Fibroblast of peridontal ligament (primary cell): ENCODE data around the gene OXNAD1.
A peak's percentile ranks its signal among the peaks of the same experiment; 100 is the strongest.

Experiments
- DNase-seq: peaks from one replicate; pipeline ENCODE4 v3.0.0-alpha.2; 2010; ENCODE audit errors: extremely low read depth

Gene OXNAD1

DNA sequence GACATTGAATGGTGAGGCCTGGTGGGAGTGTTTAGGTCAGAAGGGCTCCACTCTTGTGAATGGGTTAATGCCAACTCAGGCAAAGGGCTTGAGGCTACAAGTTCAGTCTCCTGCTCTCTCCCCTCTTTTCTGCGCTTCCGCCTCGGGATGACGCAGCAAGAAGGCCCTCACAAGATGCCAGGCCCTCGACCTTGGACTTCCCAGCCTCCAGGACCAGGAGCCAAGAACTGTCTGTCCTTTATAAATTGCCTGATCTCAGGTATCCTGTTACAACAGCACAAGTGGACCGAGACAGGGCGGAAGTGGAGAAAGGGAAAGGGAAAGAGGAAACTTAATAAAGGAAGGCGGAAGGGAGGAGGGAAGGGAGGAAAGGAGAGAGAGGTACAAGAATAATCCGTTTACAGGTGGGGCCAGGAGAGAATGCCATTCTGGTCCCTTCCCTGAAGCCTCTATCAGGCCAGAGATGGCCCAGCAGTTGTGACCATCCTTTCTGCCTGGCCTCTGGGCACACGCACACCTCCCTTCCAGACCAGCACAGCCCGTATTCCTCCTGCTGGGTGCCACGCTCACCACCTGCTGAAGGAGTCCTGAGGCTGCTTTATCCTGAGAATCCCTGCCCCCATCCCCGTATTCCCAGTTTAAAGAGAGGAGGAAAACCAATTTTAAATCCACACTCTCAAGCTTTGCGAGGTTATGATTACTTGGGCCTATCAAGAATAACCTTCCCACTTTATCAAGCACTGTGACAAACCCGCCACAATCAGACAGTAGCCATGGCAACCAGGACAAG lies 64.2 kb downstream of the OXNAD1 start:
- DNase-seq: no peak

DNA sequence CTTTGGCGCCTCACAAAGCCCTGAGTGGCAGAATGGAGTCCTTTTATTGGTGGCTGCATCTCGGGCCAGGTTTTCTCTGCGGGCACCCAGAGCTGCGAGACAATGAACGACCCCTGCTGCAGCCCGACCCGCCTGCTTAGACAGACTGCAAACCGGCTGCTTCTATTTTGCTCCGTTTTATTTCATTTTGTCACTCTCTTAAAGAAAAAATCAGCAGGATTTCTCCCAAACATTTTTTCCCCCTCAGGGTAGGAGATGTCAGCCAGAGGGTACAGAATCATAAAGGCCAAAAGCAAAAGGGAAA lies 64.8 kb downstream of the OXNAD1 start:
- DNase-seq: no peak

DNA sequence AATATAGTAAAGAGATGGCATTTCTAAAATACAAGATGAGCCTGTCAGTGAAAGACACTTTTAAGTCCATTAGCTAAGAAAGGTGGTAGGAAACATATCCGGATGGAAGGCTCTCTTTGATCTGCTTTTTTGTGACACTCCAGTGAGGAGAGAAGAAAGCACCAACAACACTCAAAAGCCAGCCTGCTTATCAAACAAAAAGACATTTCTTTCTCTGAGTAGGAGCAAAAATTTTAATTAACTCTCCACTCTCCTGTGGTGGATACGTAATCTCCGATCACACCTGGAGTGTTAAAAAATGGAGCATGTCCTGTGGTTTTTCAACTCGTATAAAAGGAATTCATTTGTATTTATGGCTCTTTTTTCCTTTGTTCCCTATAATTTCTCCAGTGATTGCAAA lies 65.3 kb downstream of the OXNAD1 start:
- DNase-seq: no peak

DNA sequence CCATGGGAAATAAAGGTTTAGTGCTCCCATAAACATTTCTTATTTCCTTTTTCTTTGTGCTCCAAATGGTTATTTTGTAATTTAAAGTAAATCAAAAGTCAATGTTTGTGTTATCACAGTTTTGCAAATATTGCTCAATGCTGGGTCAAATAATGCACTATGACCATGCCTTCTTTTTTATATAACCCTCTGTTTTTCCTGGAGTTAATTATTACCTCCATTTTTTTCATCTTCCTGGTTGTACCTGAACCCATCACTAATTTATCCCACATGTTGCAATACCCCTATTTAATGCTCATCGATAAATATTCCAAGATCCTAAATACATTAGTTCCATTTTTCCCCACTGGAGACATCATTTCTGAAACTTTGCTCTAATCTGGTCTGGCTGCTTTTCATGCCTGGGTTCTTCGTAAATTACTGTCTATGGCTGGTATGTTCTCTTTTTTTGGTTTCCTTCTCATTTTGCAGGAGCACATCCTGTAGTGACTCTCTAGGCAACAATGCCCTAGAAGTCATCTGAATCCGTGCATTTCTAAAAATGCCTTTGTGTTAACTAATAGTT lies 66.4 kb downstream of the OXNAD1 start:
- no peak for DNase-seq

DNA sequence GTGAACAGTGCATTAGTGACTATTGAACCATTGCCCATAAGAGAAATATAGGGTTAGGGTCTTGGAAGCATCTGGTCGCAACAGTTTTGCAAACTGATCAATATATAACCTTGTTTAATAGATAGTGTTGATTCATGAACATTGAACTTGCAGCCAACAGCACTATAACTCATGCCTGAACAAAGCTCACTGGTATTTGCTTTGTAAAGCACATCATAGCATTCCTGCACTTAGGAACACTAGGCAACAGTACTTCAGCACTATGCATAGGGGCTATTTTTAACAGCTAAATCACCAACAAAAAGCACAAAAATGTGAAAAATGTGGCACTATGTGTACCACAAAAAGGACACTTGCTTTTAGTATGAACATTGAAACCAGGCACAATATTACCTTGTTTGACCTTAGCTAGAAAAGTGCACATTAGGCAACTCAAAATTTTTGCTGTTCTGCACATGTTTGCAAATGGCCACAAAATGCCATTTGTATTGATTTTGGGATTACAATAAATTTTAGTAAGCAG lies 68.0 kb downstream of the OXNAD1 start:
- peak; percentile 64 for DNase-seq

DNA sequence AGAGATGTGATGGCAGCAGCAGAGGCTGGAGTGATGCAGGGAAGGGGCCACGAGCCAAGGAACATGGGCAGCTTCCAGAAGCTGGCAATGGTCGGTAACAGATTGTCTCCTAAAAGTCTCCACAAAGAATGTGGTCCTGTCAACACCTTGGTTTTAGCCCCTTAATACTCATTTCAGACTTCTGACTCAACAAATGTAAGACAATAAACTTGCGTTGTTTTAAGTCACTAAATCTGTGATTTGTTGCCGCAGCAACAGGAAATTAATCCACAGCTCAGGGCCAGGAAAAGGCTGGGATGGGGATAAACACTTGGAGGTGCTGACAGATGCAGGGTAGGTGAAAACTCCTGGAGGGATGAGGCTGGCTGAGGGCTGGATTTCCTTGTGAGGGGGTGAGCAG lies 69.9 kb downstream of the OXNAD1 start:
- DNase-seq: no peak

DNA sequence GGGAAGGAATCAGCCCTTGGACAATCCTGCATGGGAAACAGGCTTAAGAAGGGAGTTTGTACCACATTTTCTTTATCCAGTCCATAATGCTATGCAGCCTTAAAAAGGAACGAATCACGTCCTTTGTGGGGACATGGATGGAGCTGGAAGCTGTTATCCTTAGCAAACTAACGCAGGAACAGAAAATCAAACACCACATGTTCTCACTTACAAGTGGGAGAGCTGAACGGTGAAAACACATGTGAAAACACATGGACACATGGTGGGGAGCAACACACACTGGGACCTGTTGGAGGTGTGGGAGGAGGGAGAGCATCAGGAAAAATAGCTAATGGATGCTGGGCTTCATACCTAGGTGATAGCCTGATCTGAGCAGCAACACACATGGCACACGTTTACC lies 70.3 kb downstream of the OXNAD1 start:
- no peak for DNase-seq

DNA sequence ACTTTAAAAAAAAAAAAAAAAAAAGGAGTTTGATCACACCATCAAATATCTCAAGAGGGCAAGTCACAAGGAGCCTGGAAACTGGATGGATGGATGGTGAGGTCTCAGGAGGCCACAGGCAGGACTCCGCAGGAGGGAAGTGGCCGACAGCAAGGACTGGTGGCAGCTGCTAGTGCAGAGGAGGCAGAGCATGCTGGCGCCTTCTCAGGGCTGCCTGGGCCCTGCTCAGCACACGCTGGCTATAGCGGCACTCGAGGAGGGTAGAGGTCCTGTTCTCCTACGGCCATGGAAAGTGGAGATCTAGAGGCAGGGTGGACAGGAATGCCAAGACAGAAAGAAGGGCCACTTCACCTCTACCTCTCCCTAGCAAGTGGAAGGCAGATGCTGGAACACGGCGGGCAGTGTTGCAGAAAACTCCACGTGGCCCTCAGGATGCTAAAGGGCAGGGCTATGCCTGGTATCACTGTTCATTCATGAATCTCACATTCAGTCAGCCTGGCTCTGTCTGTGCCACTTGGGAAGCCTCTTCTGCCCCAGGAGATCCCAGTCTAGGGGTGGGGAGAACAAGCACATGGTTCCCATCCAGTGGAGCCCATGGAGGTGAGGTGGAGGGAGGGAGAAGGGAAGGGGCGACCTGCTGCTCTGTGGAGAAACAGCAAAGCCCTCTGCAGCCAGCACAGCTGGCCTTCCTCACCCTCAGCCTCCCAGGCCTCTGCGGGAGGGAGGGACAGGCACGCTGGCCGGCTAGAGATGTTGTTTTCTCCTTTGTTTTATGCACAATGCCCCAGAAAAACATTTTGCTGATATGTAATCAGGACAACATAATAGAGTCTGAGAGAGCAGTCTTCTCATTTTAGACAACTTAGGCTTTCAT lies 71.0 kb downstream of the OXNAD1 start:
- no peak for DNase-seq

DNA sequence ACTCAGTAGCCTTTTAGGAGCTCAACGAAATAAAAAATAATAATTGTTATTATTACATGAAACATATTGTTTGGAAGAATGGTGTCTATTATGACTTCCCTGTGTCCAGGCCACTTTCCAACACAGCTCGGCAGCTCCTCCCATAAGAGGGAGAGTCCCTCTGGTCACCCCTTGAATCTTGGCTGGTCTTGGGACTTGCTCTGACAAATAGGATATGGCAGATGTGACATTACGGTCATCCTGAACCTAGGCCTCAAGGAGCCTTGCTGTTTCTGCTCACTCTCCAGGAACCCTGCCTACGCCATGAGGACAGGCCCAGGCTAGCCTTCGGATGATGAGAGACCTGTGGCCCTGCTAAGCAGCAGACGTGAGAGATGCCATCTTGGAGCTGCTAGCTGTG lies 71.8 kb downstream of the OXNAD1 start:
- no peak for DNase-seq

DNA sequence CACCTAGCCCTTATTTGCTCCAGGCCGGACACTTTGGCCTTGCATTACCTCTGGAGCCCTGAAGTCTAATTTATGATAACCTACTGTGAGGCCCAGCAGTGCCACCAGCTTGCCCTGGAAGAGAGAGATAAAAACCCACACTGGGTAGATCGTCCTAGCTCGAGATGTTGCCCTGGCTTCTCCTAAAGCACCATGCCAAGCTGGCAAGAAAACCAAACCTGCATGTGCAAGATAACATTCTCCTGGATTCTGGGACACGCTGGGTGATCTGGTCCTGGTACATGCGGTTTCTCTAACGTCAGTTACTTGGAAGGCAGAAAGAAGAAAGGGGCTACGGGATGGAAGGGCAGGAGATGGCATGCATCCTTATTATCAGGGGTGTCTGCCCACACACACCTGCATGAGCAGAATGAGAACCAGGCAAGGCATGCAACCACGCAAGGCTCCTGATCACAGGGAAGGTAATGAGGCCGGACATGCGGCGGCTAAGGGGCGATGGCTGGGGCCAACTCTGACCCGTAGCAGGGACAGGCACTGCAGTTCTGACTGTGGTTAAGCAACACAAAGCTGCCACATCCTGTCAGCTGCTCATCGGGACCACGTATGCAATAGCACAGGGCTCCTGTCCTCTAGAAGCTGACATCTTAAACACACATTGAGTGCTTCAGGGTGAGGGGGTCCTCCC lies 73.0 kb downstream of the OXNAD1 start:
- no peak for DNase-seq

DNA sequence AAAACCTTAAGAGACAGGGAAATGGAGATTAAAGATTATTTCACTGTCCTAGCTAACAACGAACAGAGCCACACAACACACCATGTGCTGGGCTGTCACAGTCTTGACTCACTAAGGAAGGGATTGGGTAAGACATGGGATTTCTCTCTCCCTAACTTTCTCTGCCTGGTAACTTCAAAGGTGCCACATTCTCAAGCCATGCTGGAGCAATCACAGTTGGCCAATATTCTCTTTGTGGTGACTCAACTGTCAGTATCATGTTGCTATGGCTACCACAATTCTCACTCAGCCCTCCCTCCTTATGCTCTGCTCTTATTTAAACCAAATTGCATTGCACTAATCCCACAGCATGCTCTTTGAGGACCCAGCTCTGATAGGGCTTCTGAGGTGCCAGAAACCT lies 74.0 kb downstream of the OXNAD1 start:
- peak; percentile 99 for DNase-seq

DNA sequence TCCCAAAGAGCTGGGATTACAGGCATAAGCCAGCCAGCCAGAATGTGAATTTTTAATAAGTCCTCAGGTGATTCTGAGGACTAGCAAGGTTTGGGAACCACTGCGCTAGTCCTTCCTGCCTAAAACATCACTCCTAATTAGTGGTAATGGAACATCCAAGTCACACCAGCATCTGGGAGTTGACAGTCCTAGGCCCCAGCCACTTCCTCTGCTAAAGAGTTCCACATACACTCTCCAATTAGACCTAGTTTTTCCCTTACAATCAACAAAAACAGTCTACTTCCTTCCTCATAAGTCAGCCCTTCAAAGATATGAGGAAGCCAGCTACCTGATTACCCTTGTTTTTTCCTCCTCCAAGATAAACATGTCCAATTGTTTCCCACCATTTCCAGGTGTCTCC lies 78.1 kb downstream of the OXNAD1 start:
- DNase-seq: no peak

DNA sequence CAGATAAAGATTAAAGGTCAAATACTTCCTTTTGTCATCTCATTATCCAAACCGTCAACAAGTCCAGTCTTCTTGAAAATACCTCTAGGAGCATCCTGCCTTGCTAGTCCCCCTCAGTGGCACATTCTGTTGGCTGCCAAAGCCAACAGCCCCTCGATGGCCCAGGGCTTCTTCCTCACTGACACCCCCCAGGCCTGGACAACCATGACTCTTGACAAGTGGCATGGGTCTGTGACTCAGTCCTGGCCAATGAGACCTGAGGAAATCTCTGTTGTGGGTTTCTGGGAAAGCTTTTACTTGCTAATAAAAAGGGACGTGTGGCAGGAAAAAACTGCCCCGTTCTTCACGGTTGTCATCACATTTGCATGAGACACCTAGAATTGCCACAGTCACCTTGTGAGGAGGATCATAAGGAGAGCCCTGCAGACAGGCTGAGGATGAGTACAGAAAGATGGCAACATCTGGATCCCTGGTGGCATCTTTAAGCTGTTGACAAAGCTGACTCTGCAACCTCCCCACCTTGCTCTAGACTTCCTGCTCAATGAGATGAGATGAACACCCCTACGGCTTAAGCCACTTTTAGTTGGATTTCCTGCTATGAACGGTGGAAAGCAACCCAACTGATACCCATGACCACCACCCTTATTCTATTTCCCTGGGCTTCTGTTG lies 81.5 kb downstream of the OXNAD1 start:
- DNase-seq: no peak

DNA sequence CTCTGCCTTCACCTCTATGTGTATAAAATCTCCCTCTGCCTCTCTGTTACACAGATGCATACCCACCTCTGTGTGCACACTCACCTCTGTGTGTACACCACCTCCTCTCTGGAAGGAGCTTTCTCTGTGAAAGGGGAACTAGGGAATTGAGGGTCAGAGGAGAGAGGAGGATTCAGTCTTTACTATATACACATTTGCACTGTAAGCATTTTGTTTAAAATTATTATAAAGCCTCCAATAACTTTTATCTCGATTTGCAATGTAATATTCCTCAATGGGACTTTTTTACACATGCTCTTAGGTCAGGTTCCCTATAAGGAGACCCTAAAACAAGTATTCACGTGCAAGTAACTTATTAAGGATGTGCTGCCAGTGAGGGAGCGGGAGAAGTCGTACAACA lies 82.5 kb downstream of the OXNAD1 start:
- no peak for DNase-seq

DNA sequence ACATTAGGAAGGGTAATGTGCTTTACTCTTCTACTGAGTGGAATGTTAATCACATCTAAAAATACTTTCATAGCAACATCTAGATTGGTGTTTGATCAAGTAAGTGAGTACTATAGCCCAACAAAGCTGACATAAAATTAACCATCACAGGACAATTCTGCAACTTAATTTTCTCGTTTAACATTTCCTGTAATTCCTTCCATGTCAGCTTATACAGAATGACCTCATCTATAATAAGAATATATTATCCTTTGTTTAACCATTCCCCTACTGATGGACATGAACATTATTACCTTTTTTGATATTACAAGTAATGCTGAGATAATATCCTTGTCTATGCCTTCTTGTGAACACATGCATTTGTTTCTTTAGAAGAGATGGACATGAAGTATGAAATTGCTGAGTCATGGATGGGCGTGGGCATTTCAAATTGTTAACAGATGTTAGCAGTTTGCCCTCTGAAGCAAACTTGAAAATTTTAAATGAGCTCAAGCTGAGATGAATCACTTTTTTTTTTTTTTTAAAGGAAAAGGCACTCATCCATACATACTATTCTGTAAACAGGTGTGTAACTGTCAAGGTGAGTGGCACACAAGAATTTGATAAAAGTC lies 85.1 kb downstream of the OXNAD1 start:
- peak; percentile 97 for DNase-seq

DNA sequence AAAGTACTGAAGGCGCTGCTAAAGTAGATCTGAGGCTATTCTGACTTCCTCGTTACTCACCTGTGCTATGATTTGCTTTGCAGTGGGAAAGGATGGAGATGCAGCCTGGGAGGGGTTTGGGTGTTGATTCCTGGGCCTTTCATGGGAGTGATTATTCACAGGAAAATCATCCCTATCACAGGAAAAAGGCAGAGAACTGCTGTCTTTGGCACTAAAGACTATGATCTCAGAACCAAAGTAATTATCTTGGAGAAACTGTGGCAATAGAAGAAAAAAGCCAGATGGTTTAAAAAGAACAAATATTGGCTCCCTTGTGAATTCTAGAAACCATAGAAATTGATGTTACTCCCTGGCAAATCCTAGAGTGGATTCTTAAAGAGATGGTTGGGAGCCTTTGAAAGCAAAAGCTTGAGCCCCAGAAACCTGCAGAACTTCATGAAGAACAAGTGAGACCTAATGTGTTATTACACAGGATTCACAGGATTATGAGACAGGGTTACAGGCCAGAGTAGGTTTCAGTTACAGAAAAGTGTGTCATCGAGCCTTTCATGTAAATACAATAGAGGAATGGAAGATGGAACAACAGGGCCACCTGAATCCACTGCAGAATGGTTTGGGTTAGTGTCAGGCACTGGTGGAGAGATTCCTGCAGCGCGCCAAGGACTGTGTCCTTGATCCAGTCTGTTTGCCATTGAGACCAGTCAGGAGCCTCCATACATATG lies 85.7 kb downstream of the OXNAD1 start:
- DNase-seq: peak; percentile 89

DNA sequence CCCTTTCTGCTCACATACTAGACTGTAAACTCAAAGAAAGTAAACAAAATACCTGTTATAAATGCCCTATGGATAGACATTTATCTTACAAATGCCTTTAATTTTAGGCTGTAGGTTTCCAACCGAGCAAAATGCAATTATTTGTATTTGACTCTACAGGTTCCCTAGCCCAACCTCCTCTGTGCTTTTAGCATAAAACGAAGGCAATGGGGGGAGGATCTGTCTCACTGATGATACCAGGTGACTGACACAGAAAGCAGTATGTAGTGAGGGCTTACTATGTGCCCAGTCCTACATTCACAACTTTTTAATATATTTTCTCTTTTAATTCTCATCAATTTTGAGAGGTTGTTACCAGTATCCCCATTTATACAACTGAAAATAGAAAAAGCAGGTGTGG lies 87.4 kb downstream of the OXNAD1 start:
- no peak for DNase-seq

DNA sequence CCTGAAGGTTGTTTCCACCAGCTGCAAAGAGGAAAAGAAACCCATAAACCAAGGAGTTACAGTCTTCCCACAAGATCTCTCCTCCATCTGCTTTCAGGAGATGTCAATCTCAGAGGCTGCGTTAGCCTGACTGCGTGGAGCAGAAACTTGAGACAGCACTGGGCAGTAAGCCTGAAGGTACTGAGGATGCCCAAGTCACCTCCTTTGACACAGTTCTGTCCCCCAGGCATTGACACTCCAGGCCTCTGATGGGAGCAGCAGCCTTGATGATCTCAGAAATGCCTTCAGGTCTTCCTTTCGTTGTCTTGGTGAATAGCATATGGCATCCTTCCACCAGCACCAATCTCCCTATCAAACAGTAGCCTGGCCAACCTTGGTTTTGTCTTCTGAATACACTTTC lies 89.3 kb downstream of the OXNAD1 start:
- no peak for DNase-seq
